GM23338 (cell line): ENCODE results near the gene SLC10A3.

Experiments used
- CREB1 ChIP-seq: fragments of 250-450 bp; sonication (Bioruptor Pico); IDR thresholded peaks from 2 replicates; pipeline ENCODE4 v1.5.0; 2020; ENCODE audit warnings: low read depth, mild to moderate bottlenecking, moderate library complexity
- EZH2 ChIP-seq: fragments of 200-600 bp; sonication (generic); IDR thresholded peaks from one replicate; pipeline ENCODE4 v1.8.0; 2017; ENCODE audit warnings: antibody characterized with exemption, mild to moderate bottlenecking, low read depth; ENCODE audit not compliant: unreplicated experiment
- EZH2phosphoT487 ChIP-seq: fragments of 200-600 bp; sonication (generic); IDR thresholded peaks from one replicate; pipeline ENCODE4 v1.8.1; 2018; ENCODE audit warnings: antibody characterized with exemption; ENCODE audit not compliant: unreplicated experiment
- JUNB ChIP-seq: IDR thresholded peaks from one replicate; pipeline ENCODE4 v1.6.1; 2016; ENCODE audit warnings: antibody characterized with exemption; ENCODE audit not compliant: unreplicated experiment
- NANOG ChIP-seq: IDR thresholded peaks from 2 replicates; pipeline ENCODE4 v1.6.1; 2016; ENCODE audit warnings: antibody characterized with exemption, borderline replicate concordance
- POLR2AphosphoS5 ChIP-seq: IDR thresholded peaks from 2 replicates; pipeline ENCODE4 v1.6.1; 2016; ENCODE audit warnings: antibody characterized with exemption, low read depth
- STAT1 ChIP-seq: IDR thresholded peaks from one replicate; pipeline ENCODE4 v1.6.1; 2016; ENCODE audit warnings: antibody characterized with exemption; ENCODE audit not compliant: unreplicated experiment
- ZNF114 ChIP-seq: fragments of 250-450 bp; sonication (Bioruptor Pico); IDR thresholded peaks from 2 replicates; pipeline ENCODE4 v1.5.0; 2020; ENCODE audit warnings: mild to moderate bottlenecking, moderate library complexity
- ZNF331 ChIP-seq: fragments of 250-450 bp; sonication (Bioruptor Pico); IDR thresholded peaks from 2 replicates; pipeline ENCODE4 v1.5.0; 2020; ENCODE audit warnings: low read depth, mild to moderate bottlenecking, moderate library complexity
- TF ChIP-seq, protein P1 (sequence below), 2 experiments: fragments of 200-600 bp in 1 of 2; sonication (generic) in 1 of 2; conservative IDR thresholded peaks; 2 replicates each; pipeline versions ENCODE4 v1.5.1 to v1.6.1; 2016 to 2017; ENCODE audit warnings: antibody characterized with exemption in 2 of 2, low read depth in 2 of 2, mild to moderate bottlenecking in 2 of 2, moderate library complexity in 1 of 2
- TF ChIP-seq, protein P2 (sequence below): IDR thresholded peaks from one replicate; pipeline ENCODE4 v1.6.1; 2018; ENCODE audit warnings: antibody characterized with exemption; ENCODE audit not compliant: unreplicated experiment
- TF ChIP-seq, protein P3 (sequence below): fragments of 250-450 bp; sonication (Bioruptor Pico); IDR thresholded peaks from 2 replicates; pipeline ENCODE4 v1.5.0; 2020; ENCODE audit warnings: mild to moderate bottlenecking, moderate library complexity
- TF ChIP-seq, protein P4 (sequence below): IDR thresholded peaks from 2 replicates; pipeline ENCODE4 v1.6.1; 2016; ENCODE audit warnings: antibody characterized with exemption

DNA sequence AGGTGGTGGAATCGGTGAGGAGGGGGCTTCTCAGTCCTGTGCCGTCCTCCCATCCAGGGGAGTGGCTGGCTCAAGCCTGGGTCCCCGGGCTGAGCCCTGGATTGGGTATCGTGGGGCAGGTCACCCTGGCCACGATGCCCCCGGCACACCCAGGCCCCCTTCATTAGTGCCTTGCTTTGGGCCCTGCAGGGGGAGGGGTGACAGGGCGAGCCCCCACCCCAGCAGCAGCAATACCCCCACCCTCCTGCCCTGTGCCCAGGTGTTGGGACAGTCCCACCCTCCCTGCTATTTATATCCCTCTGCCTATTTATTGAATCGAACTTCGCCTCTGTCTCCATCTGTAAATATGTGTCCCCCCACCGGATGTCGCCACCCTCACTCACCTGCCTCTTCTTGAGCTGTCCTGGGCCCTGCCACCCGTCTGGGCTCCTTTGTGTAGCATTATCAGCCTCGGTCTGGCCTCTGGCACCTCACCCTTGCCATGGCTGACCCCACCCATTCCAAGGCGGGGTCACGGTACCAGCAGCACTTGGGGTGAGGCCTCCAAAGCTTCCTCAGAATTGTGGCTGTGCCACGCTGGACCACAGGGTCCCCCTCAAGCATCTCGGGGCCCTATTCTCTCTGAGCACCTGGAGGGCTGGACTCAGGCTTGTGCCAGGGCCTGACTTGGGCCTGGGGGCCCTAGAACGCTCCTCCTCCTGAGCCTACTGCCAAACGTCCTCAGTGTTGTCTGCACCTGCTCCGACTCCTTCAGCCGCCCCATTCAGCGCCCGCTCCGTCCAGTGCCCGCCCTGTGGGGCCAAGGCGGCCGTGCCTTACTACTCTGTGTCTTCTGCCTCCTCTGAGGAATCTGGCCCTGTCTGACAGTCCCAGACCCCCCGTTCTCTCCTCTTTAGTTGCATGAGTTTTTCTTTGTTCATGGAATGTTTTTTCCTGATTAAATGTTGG, 17.5 kb downstream of the SLC10A3 start:
- TF ChIP-seq POLR2AphosphoS5 (no peak), EZH2 (no peak), EZH2phosphoT487 (no peak), JUNB (no peak), STAT1 (no peak), NANOG (no peak), CREB1 (no peak), ZNF114 (no peak), ZNF331 (CRISPR knock-in tag) (no peak)
- TF ChIP-seq, protein P1, sequence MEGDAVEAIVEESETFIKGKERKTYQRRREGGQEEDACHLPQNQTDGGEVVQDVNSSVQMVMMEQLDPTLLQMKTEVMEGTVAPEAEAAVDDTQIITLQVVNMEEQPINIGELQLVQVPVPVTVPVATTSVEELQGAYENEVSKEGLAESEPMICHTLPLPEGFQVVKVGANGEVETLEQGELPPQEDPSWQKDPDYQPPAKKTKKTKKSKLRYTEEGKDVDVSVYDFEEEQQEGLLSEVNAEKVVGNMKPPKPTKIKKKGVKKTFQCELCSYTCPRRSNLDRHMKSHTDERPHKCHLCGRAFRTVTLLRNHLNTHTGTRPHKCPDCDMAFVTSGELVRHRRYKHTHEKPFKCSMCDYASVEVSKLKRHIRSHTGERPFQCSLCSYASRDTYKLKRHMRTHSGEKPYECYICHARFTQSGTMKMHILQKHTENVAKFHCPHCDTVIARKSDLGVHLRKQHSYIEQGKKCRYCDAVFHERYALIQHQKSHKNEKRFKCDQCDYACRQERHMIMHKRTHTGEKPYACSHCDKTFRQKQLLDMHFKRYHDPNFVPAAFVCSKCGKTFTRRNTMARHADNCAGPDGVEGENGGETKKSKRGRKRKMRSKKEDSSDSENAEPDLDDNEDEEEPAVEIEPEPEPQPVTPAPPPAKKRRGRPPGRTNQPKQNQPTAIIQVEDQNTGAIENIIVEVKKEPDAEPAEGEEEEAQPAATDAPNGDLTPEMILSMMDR (conservative IDR thresholded peaks at IDR 0.05; ENCODE audit: low read depth in 2 of 2), result no peak; a peak in 1 of 4 replicates
- TF ChIP-seq, protein P2, sequence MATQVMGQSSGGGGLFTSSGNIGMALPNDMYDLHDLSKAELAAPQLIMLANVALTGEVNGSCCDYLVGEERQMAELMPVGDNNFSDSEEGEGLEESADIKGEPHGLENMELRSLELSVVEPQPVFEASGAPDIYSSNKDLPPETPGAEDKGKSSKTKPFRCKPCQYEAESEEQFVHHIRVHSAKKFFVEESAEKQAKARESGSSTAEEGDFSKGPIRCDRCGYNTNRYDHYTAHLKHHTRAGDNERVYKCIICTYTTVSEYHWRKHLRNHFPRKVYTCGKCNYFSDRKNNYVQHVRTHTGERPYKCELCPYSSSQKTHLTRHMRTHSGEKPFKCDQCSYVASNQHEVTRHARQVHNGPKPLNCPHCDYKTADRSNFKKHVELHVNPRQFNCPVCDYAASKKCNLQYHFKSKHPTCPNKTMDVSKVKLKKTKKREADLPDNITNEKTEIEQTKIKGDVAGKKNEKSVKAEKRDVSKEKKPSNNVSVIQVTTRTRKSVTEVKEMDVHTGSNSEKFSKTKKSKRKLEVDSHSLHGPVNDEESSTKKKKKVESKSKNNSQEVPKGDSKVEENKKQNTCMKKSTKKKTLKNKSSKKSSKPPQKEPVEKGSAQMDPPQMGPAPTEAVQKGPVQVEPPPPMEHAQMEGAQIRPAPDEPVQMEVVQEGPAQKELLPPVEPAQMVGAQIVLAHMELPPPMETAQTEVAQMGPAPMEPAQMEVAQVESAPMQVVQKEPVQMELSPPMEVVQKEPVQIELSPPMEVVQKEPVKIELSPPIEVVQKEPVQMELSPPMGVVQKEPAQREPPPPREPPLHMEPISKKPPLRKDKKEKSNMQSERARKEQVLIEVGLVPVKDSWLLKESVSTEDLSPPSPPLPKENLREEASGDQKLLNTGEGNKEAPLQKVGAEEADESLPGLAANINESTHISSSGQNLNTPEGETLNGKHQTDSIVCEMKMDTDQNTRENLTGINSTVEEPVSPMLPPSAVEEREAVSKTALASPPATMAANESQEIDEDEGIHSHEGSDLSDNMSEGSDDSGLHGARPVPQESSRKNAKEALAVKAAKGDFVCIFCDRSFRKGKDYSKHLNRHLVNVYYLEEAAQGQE, result no peak
- TF ChIP-seq, protein P3, sequence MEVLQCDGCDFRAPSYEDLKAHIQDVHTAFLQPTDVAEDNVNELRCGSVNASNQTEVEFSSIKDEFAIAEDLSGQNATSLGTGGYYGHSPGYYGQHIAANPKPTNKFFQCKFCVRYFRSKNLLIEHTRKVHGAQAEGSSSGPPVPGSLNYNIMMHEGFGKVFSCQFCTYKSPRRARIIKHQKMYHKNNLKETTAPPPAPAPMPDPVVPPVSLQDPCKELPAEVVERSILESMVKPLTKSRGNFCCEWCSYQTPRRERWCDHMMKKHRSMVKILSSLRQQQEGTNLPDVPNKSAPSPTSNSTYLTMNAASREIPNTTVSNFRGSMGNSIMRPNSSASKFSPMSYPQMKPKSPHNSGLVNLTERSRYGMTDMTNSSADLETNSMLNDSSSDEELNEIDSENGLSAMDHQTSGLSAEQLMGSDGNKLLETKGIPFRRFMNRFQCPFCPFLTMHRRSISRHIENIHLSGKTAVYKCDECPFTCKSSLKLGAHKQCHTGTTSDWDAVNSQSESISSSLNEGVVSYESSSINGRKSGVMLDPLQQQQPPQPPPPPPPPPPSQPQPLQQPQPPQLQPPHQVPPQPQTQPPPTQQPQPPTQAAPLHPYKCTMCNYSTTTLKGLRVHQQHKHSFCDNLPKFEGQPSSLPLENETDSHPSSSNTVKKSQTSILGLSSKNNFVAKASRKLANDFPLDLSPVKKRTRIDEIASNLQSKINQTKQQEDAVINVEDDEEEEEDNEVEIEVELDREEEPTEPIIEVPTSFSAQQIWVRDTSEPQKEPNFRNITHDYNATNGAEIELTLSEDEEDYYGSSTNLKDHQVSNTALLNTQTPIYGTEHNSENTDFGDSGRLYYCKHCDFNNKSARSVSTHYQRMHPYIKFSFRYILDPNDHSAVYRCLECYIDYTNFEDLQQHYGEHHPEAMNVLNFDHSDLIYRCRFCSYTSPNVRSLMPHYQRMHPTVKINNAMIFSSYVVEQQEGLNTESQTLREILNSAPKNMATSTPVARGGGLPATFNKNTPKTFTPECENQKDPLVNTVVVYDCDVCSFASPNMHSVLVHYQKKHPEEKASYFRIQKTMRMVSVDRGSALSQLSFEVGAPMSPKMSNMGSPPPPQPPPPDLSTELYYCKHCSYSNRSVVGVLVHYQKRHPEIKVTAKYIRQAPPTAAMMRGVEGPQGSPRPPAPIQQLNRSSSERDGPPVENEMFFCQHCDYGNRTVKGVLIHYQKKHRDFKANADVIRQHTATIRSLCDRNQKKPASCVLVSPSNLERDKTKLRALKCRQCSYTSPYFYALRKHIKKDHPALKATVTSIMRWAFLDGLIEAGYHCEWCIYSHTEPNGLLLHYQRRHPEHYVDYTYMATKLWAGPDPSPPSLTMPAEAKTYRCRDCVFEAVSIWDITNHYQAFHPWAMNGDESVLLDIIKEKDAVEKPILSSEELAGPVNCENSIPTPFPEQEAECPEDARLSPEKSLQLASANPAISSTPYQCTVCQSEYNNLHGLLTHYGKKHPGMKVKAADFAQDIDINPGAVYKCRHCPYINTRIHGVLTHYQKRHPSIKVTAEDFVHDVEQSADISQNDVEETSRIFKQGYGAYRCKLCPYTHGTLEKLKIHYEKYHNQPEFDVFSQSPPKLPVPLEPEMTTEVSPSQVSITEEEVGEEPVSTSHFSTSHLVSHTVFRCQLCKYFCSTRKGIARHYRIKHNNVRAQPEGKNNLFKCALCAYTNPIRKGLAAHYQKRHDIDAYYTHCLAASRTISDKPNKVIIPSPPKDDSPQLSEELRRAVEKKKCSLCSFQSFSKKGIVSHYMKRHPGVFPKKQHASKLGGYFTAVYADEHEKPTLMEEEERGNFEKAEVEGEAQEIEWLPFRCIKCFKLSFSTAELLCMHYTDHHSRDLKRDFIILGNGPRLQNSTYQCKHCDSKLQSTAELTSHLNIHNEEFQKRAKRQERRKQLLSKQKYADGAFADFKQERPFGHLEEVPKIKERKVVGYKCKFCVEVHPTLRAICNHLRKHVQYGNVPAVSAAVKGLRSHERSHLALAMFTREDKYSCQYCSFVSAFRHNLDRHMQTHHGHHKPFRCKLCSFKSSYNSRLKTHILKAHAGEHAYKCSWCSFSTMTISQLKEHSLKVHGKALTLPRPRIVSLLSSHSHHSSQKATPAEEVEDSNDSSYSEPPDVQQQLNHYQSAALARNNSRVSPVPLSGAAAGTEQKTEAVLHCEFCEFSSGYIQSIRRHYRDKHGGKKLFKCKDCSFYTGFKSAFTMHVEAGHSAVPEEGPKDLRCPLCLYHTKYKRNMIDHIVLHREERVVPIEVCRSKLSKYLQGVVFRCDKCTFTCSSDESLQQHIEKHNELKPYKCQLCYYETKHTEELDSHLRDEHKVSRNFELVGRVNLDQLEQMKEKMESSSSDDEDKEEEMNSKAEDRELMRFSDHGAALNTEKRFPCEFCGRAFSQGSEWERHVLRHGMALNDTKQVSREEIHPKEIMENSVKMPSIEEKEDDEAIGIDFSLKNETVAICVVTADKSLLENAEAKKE (CRISPR knock-in tag), result no peak
- TF ChIP-seq, protein P4, sequence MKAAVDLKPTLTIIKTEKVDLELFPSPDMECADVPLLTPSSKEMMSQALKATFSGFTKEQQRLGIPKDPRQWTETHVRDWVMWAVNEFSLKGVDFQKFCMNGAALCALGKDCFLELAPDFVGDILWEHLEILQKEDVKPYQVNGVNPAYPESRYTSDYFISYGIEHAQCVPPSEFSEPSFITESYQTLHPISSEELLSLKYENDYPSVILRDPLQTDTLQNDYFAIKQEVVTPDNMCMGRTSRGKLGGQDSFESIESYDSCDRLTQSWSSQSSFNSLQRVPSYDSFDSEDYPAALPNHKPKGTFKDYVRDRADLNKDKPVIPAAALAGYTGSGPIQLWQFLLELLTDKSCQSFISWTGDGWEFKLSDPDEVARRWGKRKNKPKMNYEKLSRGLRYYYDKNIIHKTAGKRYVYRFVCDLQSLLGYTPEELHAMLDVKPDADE, result no peak
